Panc1 (cell line): ENCODE results near the gene IPP. TPM values are rescaled to one million over a fixed set of nuclear protein-coding genes. Genes with fewer than 3 reads are reported as not detected.

Experiments
- ATAC-seq: fragments of 200-7000 bp; cut with Tn5 transposase; 2 replicates; pipeline ENCODE4 v1.9.1; 2020; ENCODE audit warnings: mild to moderate bottlenecking, moderate library complexity
- BruUV-seq: library from RNA; stranded (reverse); fragments of 400-500 nt; replicated peaks from 2 replicates; lab custom pipeline; 2021; lab: Mats Ljungman, UMichigan
- CTCF ChIA-PET: fragments of 300-600 bp; sonication (Branson Sonifier 250); formaldehyde crosslinking; loops from one replicate; lab custom pipeline; 2022; ENCODE audit warnings: antibody characterized with exemption; lab: Charles Lee
- POLR2A ChIA-PET: fragments of 300-600 bp; sonication (Branson Sonifier 250); formaldehyde crosslinking; loops from one replicate; lab custom pipeline; 2022; ENCODE audit warnings: antibody characterized with exemption; lab: Charles Lee
- DNase-seq: peaks from one replicate; pipeline ENCODE4 v3.0.0-alpha.2; 2010; ENCODE audit warnings: low read depth, low spot score
- H3K27ac ChIP-seq: 2 replicates; pipeline ENCODE4 v1.5.1; 2011; ENCODE audit warnings: mild to moderate bottlenecking, low read length, inconsistent platforms
- H3K27me3 ChIP-seq: fragments of 200-500 bp; sonication (Bioruptor generic); 2 replicates; pipeline ENCODE4 v1.6.0; 2014; ENCODE audit warnings: low read length, inconsistent platforms; ENCODE audit not compliant: control insufficient read depth, insufficient read depth
- H3K36me3 ChIP-seq: fragments of 200-500 bp; sonication (Bioruptor generic); 2 replicates; pipeline ENCODE4 v1.5.1; 2014; ENCODE audit warnings: inconsistent platforms, mild to moderate bottlenecking, low read length, moderate library complexity; ENCODE audit not compliant: control insufficient read depth, insufficient read depth
- H3K4me1 ChIP-seq: 2 replicates; pipeline ENCODE4 v1.5.1; 2011; ENCODE audit warnings: inconsistent platforms, mild to moderate bottlenecking, low read length, moderate library complexity; ENCODE audit not compliant: control insufficient read depth, insufficient read depth
- H3K4me3 ChIP-seq, 2 experiments: 2 replicates each; pipeline ENCODE4 v1.5.1; 2011 to 2012; ENCODE audit warnings: low read depth in 2 of 2, low read length in 2 of 2, mild to moderate bottlenecking in 2 of 2, inconsistent platforms in 1 of 2, moderate library complexity in 1 of 2
- H3K9me3 ChIP-seq: fragments of 200-500 bp; sonication (Bioruptor generic); 2 replicates; pipeline ENCODE4 v1.5.1; 2014; ENCODE audit warnings: low read depth, mild to moderate bottlenecking, inconsistent platforms, low read length, moderate library complexity; ENCODE audit not compliant: control insufficient read depth, insufficient read depth
- CTCF ChIP-seq: fragments of 450-650 bp; IDR thresholded peaks from 2 replicates; pipeline ENCODE4 v1.5.1; 2017; ENCODE audit warnings: mild to moderate bottlenecking
- POLR2AphosphoS5 ChIP-seq: IDR thresholded peaks from 2 replicates; pipeline ENCODE4 v1.6.1; 2012; ENCODE audit warnings: mild to moderate bottlenecking, low read depth, low read length, moderate library complexity
- REST ChIP-seq, 2 experiments: IDR thresholded peaks; 2 replicates each; pipeline ENCODE4 v1.6.1; 2011 to 2012; ENCODE audit warnings: low read depth in 2 of 2, control low read depth in 1 of 2, low read length in 1 of 2, mild to moderate bottlenecking in 1 of 2, moderate library complexity in 1 of 2; ENCODE audit not compliant: insufficient read depth in 1 of 2
- SIN3A ChIP-seq: IDR thresholded peaks from 2 replicates; pipeline ENCODE4 v1.6.1; 2012; ENCODE audit warnings: low read depth, mild to moderate bottlenecking, low read length, moderate library complexity, borderline replicate concordance; ENCODE audit not compliant: insufficient read depth
- TCF7L2 ChIP-seq: IDR thresholded peaks from 2 replicates; pipeline ENCODE4 v1.6.1; 2011; ENCODE audit warnings: mild to moderate bottlenecking, low read depth, low read length, inconsistent platforms
- in situ Hi-C: cut with HindIII; loops from 2 replicates; pipeline ENCODE4 v1.10.0; 2016; ENCODE audit warnings: low sequenced_read_pairs, low pct_unique_long_range_greater_than_20kb
- intact Hi-C: fragments of 100-400 bp; cut with micrococcal nuclease; formaldehyde crosslinking; loops from one replicate; pipeline ENCODE4 v1.10.0; 2022; ENCODE audit not compliant: unreplicated experiment
- total RNA-seq: library from RNA; stranded (reverse); gene quantifications from one replicate; pipeline ENCODE4 v1.2.1, GENCODE V29; 2021; ENCODE audit not compliant: unreplicated experiment

The IPP gene
- total RNA-seq, 1 experiment from 2014 or later = 28.8 TPM

GRCh38 chr1:45669859-45670655 lies 80.4 kb downstream of the IPP start:
- in situ Hi-C loops = no loop called here
- DNase-seq (no peak), ATAC-seq (no peak)
- intact Hi-C loops = no loop called here
- Histone ChIP-seq H3K4me1 (no peaks in the 10 kb centered on the region), H3K9me3 (no peaks in the 10 kb centered on the region), H3K27ac (no peak overlapping the region), H3K27me3 (no peaks in the 10 kb centered on the region), H3K36me3 (no peaks in the 10 kb centered on the region), H3K4me3 (no peak overlapping the region)
- TF ChIP-seq REST (IDR thresholded peaks at IDR 0.05; ENCODE audit: insufficient read depth in 1 of 2, low read depth in 2 of 2, low read length in 1 of 2) (no peak), SIN3A (no peak), CTCF (no peak), POLR2AphosphoS5 (no peak), TCF7L2 (no peak)
- POLR2A ChIA-PET = no interaction called here
- BruUV-seq = TSS peak; percentile 18
- CTCF ChIA-PET = no interaction called here

- Histone ChIP-seq H3K27me3 (no peaks in the 10 kb centered on the region), H3K4me1 (no peaks in the 10 kb centered on the region), H3K36me3 (no peaks in the 10 kb centered on the region), H3K9me3 (no peaks in the 10 kb centered on the region), H3K27ac (no peak overlapping the region), H3K4me3 (no peak overlapping the region)
- TF ChIP-seq CTCF (no peak), POLR2AphosphoS5 (no peak), REST (IDR thresholded peaks at IDR 0.05; ENCODE audit: insufficient read depth in 1 of 2, low read depth in 2 of 2, low read length in 1 of 2) (no peak), SIN3A (no peak), TCF7L2 (no peak)
- CTCF ChIA-PET = no interaction called here
- intact Hi-C loops (no loop called here), in situ Hi-C loops (no loop called here)
- DNase-seq (no peak), ATAC-seq (no peak)
- POLR2A ChIA-PET = interaction anchor here (0.6 kb wide), 1 partner anchor 92 kb away, joined by 7 read pairs; no protein-coding TSS in a partner anchor
- no TSS peak for BruUV-seq
Measured at GRCh38 chr1:45669379-45669778, 81.1 kb downstream of the IPP start.
